B cell (primary cell): ENCODE measurements around the gene USP48.

ENCODE experiments used
- CTCF ChIP-seq: fragments of 200-600 bp; IDR thresholded peaks from one replicate; pipeline ENCODE4 v1.8.0; 2022; ENCODE audit warnings: antibody characterized with exemption, mild to moderate bottlenecking
- EZH2 ChIP-seq: IDR thresholded peaks from 2 replicates; pipeline ENCODE4 v1.6.1; 2012; ENCODE audit warnings: borderline replicate concordance, low read depth, mild to moderate bottlenecking, moderate library complexity, low read length; ENCODE audit not compliant: insufficient read depth, poor library complexity, severe bottlenecking

- TF ChIP-seq CTCF (no peak), EZH2 (no peak)
Measured at GRCh38 chr1:21763236-21763635, 19.7 kb downstream of the USP48 start.
